ENCODE data around the gene ATP1A3.

DNA sequence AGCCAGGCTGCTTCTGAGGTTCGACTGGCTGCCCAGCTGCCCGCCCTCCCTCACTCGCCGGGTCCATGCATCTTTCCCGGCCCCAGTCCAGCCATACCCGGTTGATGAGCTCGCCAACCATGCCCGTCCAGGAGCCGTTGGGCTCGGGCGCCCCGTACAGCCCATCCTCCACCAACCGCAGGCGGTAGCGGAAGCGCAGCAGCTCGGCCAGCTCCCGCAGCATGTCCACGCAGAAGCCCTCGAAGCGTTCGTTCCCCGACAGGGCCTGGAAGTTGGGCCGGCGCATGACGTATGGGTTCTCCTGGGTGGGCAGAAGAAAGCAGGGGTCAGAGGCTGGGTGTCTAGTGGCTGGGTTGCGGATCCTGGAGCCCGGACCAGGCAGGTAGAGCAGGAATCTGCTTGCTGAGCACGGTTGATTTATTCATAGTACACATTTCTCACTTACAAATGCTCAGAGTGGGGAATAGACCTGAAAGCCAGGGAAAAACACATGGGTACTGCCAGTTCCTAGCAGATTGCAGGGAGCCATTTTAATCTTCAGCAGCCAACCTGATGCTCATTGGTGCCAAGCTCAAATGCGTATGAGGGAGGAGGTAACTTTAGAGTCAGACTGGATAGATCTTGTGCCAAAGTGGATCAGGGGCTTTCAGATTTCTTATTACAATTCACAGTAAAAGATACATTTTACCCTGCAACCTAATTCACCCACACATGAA is 48.6 kb upstream of the ATP1A3 start:
- TF ChIP-seq, protein P1, sequence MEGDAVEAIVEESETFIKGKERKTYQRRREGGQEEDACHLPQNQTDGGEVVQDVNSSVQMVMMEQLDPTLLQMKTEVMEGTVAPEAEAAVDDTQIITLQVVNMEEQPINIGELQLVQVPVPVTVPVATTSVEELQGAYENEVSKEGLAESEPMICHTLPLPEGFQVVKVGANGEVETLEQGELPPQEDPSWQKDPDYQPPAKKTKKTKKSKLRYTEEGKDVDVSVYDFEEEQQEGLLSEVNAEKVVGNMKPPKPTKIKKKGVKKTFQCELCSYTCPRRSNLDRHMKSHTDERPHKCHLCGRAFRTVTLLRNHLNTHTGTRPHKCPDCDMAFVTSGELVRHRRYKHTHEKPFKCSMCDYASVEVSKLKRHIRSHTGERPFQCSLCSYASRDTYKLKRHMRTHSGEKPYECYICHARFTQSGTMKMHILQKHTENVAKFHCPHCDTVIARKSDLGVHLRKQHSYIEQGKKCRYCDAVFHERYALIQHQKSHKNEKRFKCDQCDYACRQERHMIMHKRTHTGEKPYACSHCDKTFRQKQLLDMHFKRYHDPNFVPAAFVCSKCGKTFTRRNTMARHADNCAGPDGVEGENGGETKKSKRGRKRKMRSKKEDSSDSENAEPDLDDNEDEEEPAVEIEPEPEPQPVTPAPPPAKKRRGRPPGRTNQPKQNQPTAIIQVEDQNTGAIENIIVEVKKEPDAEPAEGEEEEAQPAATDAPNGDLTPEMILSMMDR (IDR thresholded peaks at IDR 0.05) = no peak
- no peak for TF ChIP-seq ZFX (IDR thresholded peaks at IDR 0.05; ENCODE audit: borderline replicate concordance)
